ENCODE measurements around the gene NR6A1. TPM values are rescaled to one million over a fixed set of nuclear protein-coding genes. Genes with fewer than 3 reads are reported as not detected.

Gene NR6A1
- total RNA-seq, 2 experiments from 2014 or later = not detected

- POLR2A ChIA-PET = no interaction called here
- H3K27ac Mint-ChIP-seq = no peak overlapping the region
- H3K27ac ChIP-seq (ENCODE audit: low read depth in 1 of 2, low read length in 2 of 2) = no peak overlapping the region
Measured at GRCh38 chr9:124789531-124789930, 18.4 kb upstream of the NR6A1 start.

GRCh38 chr9:124788542-124789217, 17.6 kb upstream of the NR6A1 start:
- Histone ChIP-seq H3K27me3 (ENCODE audit: control insufficient read depth in 1 of 2, insufficient read depth in 2 of 2, low read length in 2 of 2) (no peaks in the 10 kb centered on the region), H3K36me3 (ENCODE audit: insufficient read depth, low read length) (no peaks in the 10 kb centered on the region), H3K4me3 (ENCODE audit: low read length) (no peak overlapping the region), H3K9me3 (ENCODE audit: control insufficient read depth in 1 of 2, insufficient read depth in 1 of 2, low read length in 2 of 2) (no peaks in the 10 kb centered on the region), H3K27ac (ENCODE audit: low read depth in 1 of 2, low read length in 2 of 2) (no peak overlapping the region), H3K4me1 (ENCODE audit: insufficient read depth, low read length) (no peaks in the 10 kb centered on the region)
- Mint-ChIP-seq H3K36me3 (ENCODE audit: low read depth) (no peaks in the 10 kb centered on the region), H3K9me3 (no peaks in the 10 kb centered on the region), H3K27ac (no peak overlapping the region), H3K27me3 (peaks cover 9% of the 10 kb centered on the region), H3K4me1 (ENCODE audit: low read depth) (no peaks in the 10 kb centered on the region), H3K4me3 (no peak overlapping the region)
- no peak for TF ChIP-seq CTCF (IDR thresholded peaks at IDR 0.05)
- ATAC-seq (ENCODE audit: poor library complexity) = no peak
- peak in 1 of 14 experiments; percentile 8 for DNase-seq
- ChIA-PET CTCF (interaction anchor here (1.0 kb wide), 1 partner anchor 65 kb away, joined by 3 read pairs; the partner anchor contains the start of gene WDR38), POLR2A (no interaction called here)
- intact Hi-C loops (cut with DNase I, micrococcal nuclease) = no loop called here

More at GRCh38 chr9:124789531-124789930, 18.4 kb upstream of the NR6A1 start:
- Mint-ChIP-seq H3K9me3 (no peaks in the 10 kb centered on the region), H3K27me3 (peaks cover 12% of the 10 kb centered on the region), H3K36me3 (ENCODE audit: low read depth) (no peaks in the 10 kb centered on the region), H3K4me1 (ENCODE audit: low read depth) (no peaks in the 10 kb centered on the region), H3K4me3 (no peak overlapping the region)
- no peak for ATAC-seq (ENCODE audit: poor library complexity)
- Histone ChIP-seq H3K4me3 (ENCODE audit: low read length) (no peak overlapping the region), H3K27me3 (ENCODE audit: control insufficient read depth in 1 of 2, insufficient read depth in 2 of 2, low read length in 2 of 2) (no peaks in the 10 kb centered on the region), H3K36me3 (ENCODE audit: insufficient read depth, low read length) (no peaks in the 10 kb centered on the region), H3K9me3 (ENCODE audit: control insufficient read depth in 1 of 2, insufficient read depth in 1 of 2, low read length in 2 of 2) (no peaks in the 10 kb centered on the region), H3K4me1 (ENCODE audit: insufficient read depth, low read length) (no peaks in the 10 kb centered on the region)
- CTCF ChIA-PET = interaction anchor here (0.6 kb wide), 1 partner anchor 257 kb away, joined by 3 read pairs; no protein-coding TSS in a partner anchor
- TF ChIP-seq CTCF (IDR thresholded peaks at IDR 0.05) = no peak
- no peak for DNase-seq
- intact Hi-C loops (cut with DNase I, micrococcal nuclease) = no loop called here

- Histone ChIP-seq H3K27me3 (ENCODE audit: control insufficient read depth in 1 of 2, insufficient read depth in 2 of 2, low read length in 2 of 2) (no peaks in the 10 kb centered on the region), H3K9me3 (ENCODE audit: control insufficient read depth in 1 of 2, insufficient read depth in 1 of 2, low read length in 2 of 2) (no peaks in the 10 kb centered on the region), H3K27ac (ENCODE audit: low read depth in 1 of 2, low read length in 2 of 2) (no peak overlapping the region), H3K36me3 (ENCODE audit: insufficient read depth, low read length) (no peaks in the 10 kb centered on the region), H3K4me1 (ENCODE audit: insufficient read depth, low read length) (no peaks in the 10 kb centered on the region), H3K4me3 (ENCODE audit: low read length) (no peak overlapping the region)
- Mint-ChIP-seq H3K36me3 (ENCODE audit: low read depth) (no peaks in the 10 kb centered on the region), H3K4me3 (no peak overlapping the region), H3K4me1 (ENCODE audit: low read depth) (no peaks in the 10 kb centered on the region), H3K9me3 (no peaks in the 10 kb centered on the region), H3K27ac (no peak overlapping the region), H3K27me3 (peaks cover 4% of the 10 kb centered on the region)
- no peak for ATAC-seq (ENCODE audit: poor library complexity)
- ChIA-PET POLR2A (no interaction called here), CTCF (no interaction called here)
- peak in 1 of 14 experiments; percentile 16 for DNase-seq
- intact Hi-C loops (cut with DNase I, micrococcal nuclease) = no loop called here
- TF ChIP-seq CTCF (IDR thresholded peaks at IDR 0.05) = no peak
Measured at GRCh38 chr9:124786881-124787573, 15.9 kb upstream of the NR6A1 start.
